ENCODE data around the gene ZPBP2.
"Not testable (repeated sequence)": the region's sequence is repeated elsewhere in the genome, so short reads cannot be mapped to it uniquely, and the experiment has no call there.

The ZPBP2 gene

GRCh38 chr17:39867880-39868553 lies at the start of gene ZPBP2:
Gene ZPBP2 (plus strand): TSS chr17:39868202. CDS start chr17:39868355, 153 bp downstream.
- no peak for DNase-seq

GRCh38 chr17:39818358-39819000 lies 49.5 kb upstream of the ZPBP2 start:
- no peak for DNase-seq

- no peak for DNase-seq
Measured at GRCh38 chr17:39820541-39820940, 47.5 kb upstream of the ZPBP2 start.

- no peak for DNase-seq
Measured at GRCh38 chr17:39820987-39821386, 47.0 kb upstream of the ZPBP2 start.

- DNase-seq, result no peak
Measured at GRCh38 chr17:39822051-39822451, 46.0 kb upstream of the ZPBP2 start.

GRCh38 chr17:39823407-39824054 lies 44.5 kb upstream of the ZPBP2 start:
- DNase-seq, result no peak

GRCh38 chr17:39826334-39826733 lies 41.7 kb upstream of the ZPBP2 start:
- no peak for DNase-seq

- DNase-seq, result no peak
Measured at GRCh38 chr17:39828443-39828842, 39.6 kb upstream of the ZPBP2 start.

- no peak for DNase-seq
Measured at GRCh38 chr17:39831588-39831987, 36.4 kb upstream of the ZPBP2 start.

- no peak for DNase-seq
Measured at GRCh38 chr17:39834017-39834416, 34.0 kb upstream of the ZPBP2 start.

- DNase-seq, result no peak
Measured at GRCh38 chr17:39835038-39835786, 32.8 kb upstream of the ZPBP2 start.

- DNase-seq, result no peak
Measured at GRCh38 chr17:39836117-39836516, 31.9 kb upstream of the ZPBP2 start.

- no peak for DNase-seq
Measured at GRCh38 chr17:39838057-39838456, 29.9 kb upstream of the ZPBP2 start.

GRCh38 chr17:39838784-39839183 lies 29.2 kb upstream of the ZPBP2 start:
- no peak for DNase-seq

GRCh38 chr17:39841134-39841683 lies 26.8 kb upstream of the ZPBP2 start:
- no peak for DNase-seq

- DNase-seq, result no peak
Measured at GRCh38 chr17:39845052-39845846, 22.8 kb upstream of the ZPBP2 start.

GRCh38 chr17:39846205-39846604 lies 21.8 kb upstream of the ZPBP2 start:
- DNase-seq, result no peak

- DNase-seq, result no peak
Measured at GRCh38 chr17:39848600-39848999, 19.4 kb upstream of the ZPBP2 start.

- DNase-seq, result not testable (repeated sequence)
Measured at GRCh38 chr17:39850186-39850585, 17.8 kb upstream of the ZPBP2 start.

GRCh38 chr17:39852239-39852638 lies 15.8 kb upstream of the ZPBP2 start:
- DNase-seq, result no peak

GRCh38 chr17:39854909-39855308 lies 13.1 kb upstream of the ZPBP2 start:
- no peak for DNase-seq

Data from eye (tissue), 1 donor.